BJ (cell line): Measurements from ENCODE around the gene PADI1. TPM values are rescaled to one million over a fixed set of nuclear protein-coding genes. Genes with fewer than 3 reads are reported as not detected.

Source experiments
- CTCF ChIA-PET: fragments of 350-600 bp; formaldehyde crosslinking; extraction: SDS; loops from one replicate; lab custom pipeline; 2021; ENCODE audit warnings: antibody characterized with exemption, inconsistent platforms; lab: Yijun Ruan, JAX
- POLR2A ChIA-PET: fragments of 300-600 bp; sonication (Branson Sonifier 250); formaldehyde crosslinking; extraction: SDS; loops from one replicate; lab custom pipeline; 2021; ENCODE audit warnings: antibody characterized with exemption; lab: Charles Lee
- DNase-seq: peaks from one replicate; pipeline ENCODE4 v3.0.0-alpha.2; 2011; ENCODE audit warnings: low read depth
- H3K27me3 ChIP-seq: 2 replicates; pipeline ENCODE4 v1.6.0; 2011; ENCODE audit warnings: low read length; ENCODE audit not compliant: control insufficient read depth, insufficient read depth
- H3K36me3 ChIP-seq: 2 replicates; pipeline ENCODE4 v1.5.1; 2011; ENCODE audit warnings: low read length; ENCODE audit not compliant: control insufficient read depth, insufficient read depth
- H3K4me3 ChIP-seq: 2 replicates; pipeline ENCODE4 v1.5.1; 2011; ENCODE audit warnings: low read depth, mild to moderate bottlenecking, control low read depth, low read length
- polyA plus RNA-seq: library from polyadenylated mRNA; depleted of rRNA; stranded (reverse); fragments of >200 nt; gene quantifications from 2 replicates; pipeline ENCODE4 v1.2.3, GENCODE V29; 2011
- TF ChIP-seq, protein P1 (sequence below): IDR thresholded peaks from 2 replicates; pipeline ENCODE4 v1.5.1; 2011; ENCODE audit warnings: low read depth, mild to moderate bottlenecking, control low read depth, inconsistent platforms, low read length, moderate library complexity; ENCODE audit not compliant: insufficient read depth

PADI1 gene
- polyA plus RNA-seq, 1 experiment: 0.82 TPM

DNA sequence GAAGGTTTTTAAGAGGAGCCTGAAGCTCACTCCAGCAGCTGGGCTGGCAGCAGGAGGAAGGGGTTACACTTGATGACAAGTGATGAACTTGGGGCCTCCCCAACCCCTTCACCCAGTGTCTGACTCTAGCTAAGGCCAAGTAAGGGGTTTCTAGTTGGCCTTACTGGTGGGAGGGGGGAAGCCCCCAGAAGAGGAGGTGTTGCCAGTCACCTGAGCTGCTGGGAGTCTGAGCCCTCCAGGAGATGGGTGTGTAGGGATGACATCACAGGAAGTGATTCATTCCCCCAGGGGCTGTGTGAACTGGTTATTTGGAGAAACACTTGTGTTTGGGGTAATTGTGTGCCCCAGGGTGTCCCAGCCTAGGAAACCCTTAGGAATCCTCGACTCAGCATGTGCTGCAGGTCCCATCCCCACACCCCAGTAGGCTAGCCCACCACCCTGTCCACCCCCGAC, 3.1 kb downstream of the PADI1 start:
- Histone ChIP-seq H3K4me3 (no peak overlapping the region), H3K27me3 (no peaks in the 10 kb centered on the region), H3K36me3 (no peaks in the 10 kb centered on the region)
- ChIA-PET POLR2A (no interaction called here), CTCF (interaction anchor here (1.1 to 1.9 kb wide), 4 partner anchors 9 to 29 kb away, joined by 3 to 7 read pairs (median 4); no protein-coding TSS in a partner anchor)
- TF ChIP-seq, protein P1, sequence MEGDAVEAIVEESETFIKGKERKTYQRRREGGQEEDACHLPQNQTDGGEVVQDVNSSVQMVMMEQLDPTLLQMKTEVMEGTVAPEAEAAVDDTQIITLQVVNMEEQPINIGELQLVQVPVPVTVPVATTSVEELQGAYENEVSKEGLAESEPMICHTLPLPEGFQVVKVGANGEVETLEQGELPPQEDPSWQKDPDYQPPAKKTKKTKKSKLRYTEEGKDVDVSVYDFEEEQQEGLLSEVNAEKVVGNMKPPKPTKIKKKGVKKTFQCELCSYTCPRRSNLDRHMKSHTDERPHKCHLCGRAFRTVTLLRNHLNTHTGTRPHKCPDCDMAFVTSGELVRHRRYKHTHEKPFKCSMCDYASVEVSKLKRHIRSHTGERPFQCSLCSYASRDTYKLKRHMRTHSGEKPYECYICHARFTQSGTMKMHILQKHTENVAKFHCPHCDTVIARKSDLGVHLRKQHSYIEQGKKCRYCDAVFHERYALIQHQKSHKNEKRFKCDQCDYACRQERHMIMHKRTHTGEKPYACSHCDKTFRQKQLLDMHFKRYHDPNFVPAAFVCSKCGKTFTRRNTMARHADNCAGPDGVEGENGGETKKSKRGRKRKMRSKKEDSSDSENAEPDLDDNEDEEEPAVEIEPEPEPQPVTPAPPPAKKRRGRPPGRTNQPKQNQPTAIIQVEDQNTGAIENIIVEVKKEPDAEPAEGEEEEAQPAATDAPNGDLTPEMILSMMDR: no peak
- DNase-seq: no peak

GRCh38 chr1:17208546-17208945, 3.6 kb downstream of the PADI1 start:
- CTCF ChIA-PET: interaction anchor here (1.3 to 1.9 kb wide), 2 partner anchors 10 to 29 kb away, joined by 5 to 7 read pairs; no protein-coding TSS in a partner anchor
- Histone ChIP-seq H3K27me3 (no peaks in the 10 kb centered on the region), H3K36me3 (no peaks in the 10 kb centered on the region), H3K4me3 (no peak overlapping the region)
- DNase-seq: no peak
- TF ChIP-seq, protein P1: no peak
- POLR2A ChIA-PET: no interaction called here

- POLR2A ChIA-PET: no interaction called here
- TF ChIP-seq, protein P1: no peak
- Histone ChIP-seq H3K36me3 (no peaks in the 10 kb centered on the region), H3K4me3 (no peak overlapping the region), H3K27me3 (no peaks in the 10 kb centered on the region)
- CTCF ChIA-PET: interaction anchor here (1.2 kb wide), 1 partner anchor 83 kb away, joined by 4 read pairs; no protein-coding TSS in a partner anchor
- no peak for DNase-seq
Observed at GRCh38 chr1:17209430-17209829, 4.5 kb downstream of the PADI1 start.

DNA sequence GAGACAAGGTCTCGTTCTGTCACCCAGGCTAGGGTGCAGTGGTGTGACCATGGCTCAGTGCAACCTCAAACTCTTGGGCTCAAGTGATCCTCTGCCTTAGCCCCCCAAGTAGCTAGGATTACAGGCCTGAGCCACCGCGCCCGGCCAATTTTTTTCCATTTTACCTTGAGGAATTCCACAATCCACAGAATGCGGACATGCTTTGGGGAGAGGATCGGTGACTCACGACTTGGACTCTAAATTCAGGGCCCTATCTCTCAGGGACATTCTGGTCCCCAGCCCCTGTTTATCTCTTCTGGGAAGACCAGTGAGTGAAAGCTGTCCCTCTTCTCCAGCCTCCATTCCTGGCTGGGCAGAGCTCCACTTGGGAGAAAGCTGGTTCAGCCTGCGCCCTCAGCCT, 5.2 kb downstream of the PADI1 start:
- ChIA-PET CTCF (interaction anchor here (0.6 to 1.2 kb wide), 2 partner anchors 15 to 84 kb away, joined by 3 to 4 read pairs; no protein-coding TSS in a partner anchor), POLR2A (no interaction called here)
- TF ChIP-seq, protein P1: no peak
- no peaks in the 10 kb centered on the region for H3K36me3 ChIP-seq
- no peak for DNase-seq
- no peak overlapping the region for H3K4me3 ChIP-seq
- H3K27me3 ChIP-seq: no peaks in the 10 kb centered on the region

GRCh38 chr1:17211377-17211776, 6.4 kb downstream of the PADI1 start:
- no peak overlapping the region for H3K4me3 ChIP-seq
- no peaks in the 10 kb centered on the region for H3K36me3 ChIP-seq
- no peaks in the 10 kb centered on the region for H3K27me3 ChIP-seq
- POLR2A ChIA-PET: no interaction called here
- CTCF ChIA-PET: interaction anchor here (1.8 to 2.5 kb wide), 3 partner anchors 22 to 86 kb away, joined by 4 to 10 read pairs (median 6); no protein-coding TSS in a partner anchor
- DNase-seq: no peak
- TF ChIP-seq, protein P1: no peak
